ENCODE measurements around the gene CPNE9. TPM values are rescaled to one million over a fixed set of nuclear protein-coding genes. Genes with fewer than 3 reads are reported as not detected.
"Not testable (repeated sequence)": the region's sequence is repeated elsewhere in the genome, so short reads cannot be mapped to it uniquely, and the experiment has no call there.

The CPNE9 gene
- polyA plus RNA-seq, 4 donors: 0.35 to 0.92 TPM; not detected in 2

DNA sequence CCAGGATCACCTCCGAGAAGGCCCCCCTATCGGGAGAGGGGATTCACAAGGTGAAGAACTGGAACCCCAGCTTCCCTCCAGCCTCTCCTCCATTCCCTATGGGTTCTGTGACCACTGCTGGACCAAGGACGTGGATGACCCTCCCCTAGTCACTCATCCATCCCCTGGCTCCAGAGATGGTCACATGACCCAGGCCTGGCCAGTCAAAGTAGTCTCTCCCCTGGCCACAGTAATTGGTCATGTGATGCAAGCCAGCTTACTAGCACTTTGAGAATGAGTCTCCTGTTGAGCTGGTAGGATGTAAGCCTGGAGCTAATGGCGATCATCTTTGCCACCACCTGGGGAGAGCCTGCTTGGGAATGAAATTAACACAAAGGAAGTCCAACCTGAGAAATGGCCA lies 62.2 kb downstream of the CPNE9 start:
- FAIRE-seq: no peak

DNA sequence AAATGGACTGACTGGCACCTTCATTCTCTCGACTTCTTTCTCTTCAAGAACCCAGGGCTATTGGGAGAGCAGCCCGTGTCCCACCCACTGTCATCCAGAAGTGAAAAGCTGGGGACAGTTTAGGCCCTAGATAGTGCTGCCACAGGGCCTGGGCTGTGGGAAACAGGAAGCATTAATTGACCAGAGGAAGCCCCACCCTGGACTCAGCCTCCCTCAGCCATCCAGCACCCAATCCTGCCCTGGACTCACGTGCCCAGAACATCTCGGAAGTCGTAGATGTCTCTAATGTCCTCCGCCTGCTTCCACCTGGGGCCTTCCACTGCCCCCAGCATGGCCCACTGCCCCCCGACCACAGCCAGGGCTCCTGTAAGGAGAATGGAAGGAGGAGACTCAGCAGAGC lies 63.8 kb downstream of the CPNE9 start:
- DNase-seq (no peak), FAIRE-seq (no peak)
- peak overlapping the region in 1 of 3 donors; percentile 14 for H3K27ac ChIP-seq (ENCODE audit: low read depth in 1 of 3, low read length in 2 of 3)
- H3K4me1 ChIP-seq (ENCODE audit: control insufficient read depth in 3 of 3, insufficient read depth in 2 of 3, low read depth in 1 of 3, low read length in 2 of 3): peaks cover 8 to 28% (median 15%) of the 10 kb centered on the region in 3 donors
- 63 to 75% (median 64%) methylated on average over 7 of the region's 7 CpGs for WGBS, 3 donors
- H3K36me3 ChIP-seq (ENCODE audit: control insufficient read depth in 3 of 3, insufficient read depth in 2 of 3, low read depth in 1 of 3, low read length in 3 of 3): peaks cover 0 to 44% (median 2%) of the 10 kb centered on the region in 3 donors
- no peak overlapping the region for H3K4me3 ChIP-seq (ENCODE audit: low read depth in 1 of 3, low read length in 3 of 3)
- no peaks in the 10 kb centered on the region for H3K9me3 ChIP-seq (ENCODE audit: control insufficient read depth in 2 of 2, insufficient read depth in 1 of 2, low read depth in 1 of 2, low read length in 1 of 2)
- no peaks in the 10 kb centered on the region for H3K27me3 ChIP-seq (ENCODE audit: control insufficient read depth in 3 of 3, insufficient read depth in 3 of 3, low read length in 3 of 3)

More for the DNA sequence above, 62.2 kb downstream of the CPNE9 start:
- Histone ChIP-seq H3K4me1 (ENCODE audit: control insufficient read depth in 3 of 3, insufficient read depth in 2 of 3, low read depth in 1 of 3, low read length in 2 of 3) (peaks cover 8 to 28% (median 15%) of the 10 kb centered on the region in 3 donors), H3K27ac (ENCODE audit: low read depth in 1 of 3, low read length in 2 of 3) (no peak overlapping the region), H3K9me3 (ENCODE audit: control insufficient read depth in 2 of 2, insufficient read depth in 1 of 2, low read depth in 1 of 2, low read length in 1 of 2) (no peaks in the 10 kb centered on the region), H3K27me3 (ENCODE audit: control insufficient read depth in 3 of 3, insufficient read depth in 3 of 3, low read length in 3 of 3) (no peaks in the 10 kb centered on the region), H3K4me3 (ENCODE audit: low read depth in 1 of 3, low read length in 3 of 3) (no peak overlapping the region), H3K36me3 (ENCODE audit: control insufficient read depth in 3 of 3, insufficient read depth in 2 of 3, low read depth in 1 of 3, low read length in 3 of 3) (peaks cover 0 to 56% (median 5%) of the 10 kb centered on the region in 3 donors)
- 84 to 89% (median 85%) methylated on average over 4 of the region's 4 CpGs for WGBS, 3 donors
- no peak for DNase-seq

DNA sequence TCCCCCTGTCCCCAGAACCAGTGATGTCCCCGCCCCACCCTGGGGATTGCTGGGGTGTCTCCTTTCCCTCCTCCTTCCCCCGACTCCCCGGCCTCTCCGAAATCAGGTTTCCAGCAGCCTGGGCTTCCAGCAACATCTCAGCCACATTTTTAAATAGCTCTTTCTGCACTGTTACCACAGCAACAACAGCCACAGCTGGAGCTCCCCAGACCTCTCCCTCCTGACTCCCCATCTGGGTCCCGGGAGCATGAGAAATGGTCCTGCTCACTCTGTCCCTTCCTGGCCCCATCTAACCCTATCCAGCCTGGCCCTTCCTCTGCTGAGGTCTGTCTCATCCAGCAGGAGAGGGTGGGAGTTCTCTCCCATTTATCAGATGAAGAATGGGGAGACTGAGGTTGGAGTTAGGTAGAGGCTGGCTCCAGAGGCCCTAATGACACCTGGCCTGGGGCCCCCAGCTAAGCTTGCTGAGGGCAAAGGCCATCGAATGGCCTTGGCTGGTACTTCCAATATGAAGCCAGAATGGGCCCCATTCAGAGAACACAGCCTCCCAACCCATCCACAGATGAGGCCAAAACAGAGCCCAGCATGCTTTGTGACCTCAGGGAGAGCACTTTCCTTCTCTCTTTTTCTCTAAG lies 64.6 kb downstream of the CPNE9 start:
- Histone ChIP-seq H3K36me3 (ENCODE audit: control insufficient read depth in 3 of 3, insufficient read depth in 2 of 3, low read depth in 1 of 3, low read length in 3 of 3) (peaks cover 0 to 36% (median 0%) of the 10 kb centered on the region in 3 donors), H3K4me3 (ENCODE audit: low read depth in 1 of 3, low read length in 3 of 3) (peak overlapping the region in 1 of 3 donors; percentile 74), H3K27me3 (ENCODE audit: control insufficient read depth in 3 of 3, insufficient read depth in 3 of 3, low read length in 3 of 3) (no peaks in the 10 kb centered on the region), H3K27ac (ENCODE audit: low read depth in 1 of 3, low read length in 2 of 3) (no peak overlapping the region), H3K4me1 (ENCODE audit: control insufficient read depth in 3 of 3, insufficient read depth in 2 of 3, low read depth in 1 of 3, low read length in 2 of 3) (peaks cover 8 to 28% (median 15%) of the 10 kb centered on the region in 3 donors), H3K9me3 (ENCODE audit: control insufficient read depth in 2 of 2, insufficient read depth in 1 of 2, low read depth in 1 of 2, low read length in 1 of 2) (no peaks in the 10 kb centered on the region)
- 64 to 89% (median 78%) methylated on average over 6 of the region's 6 CpGs for WGBS, 3 donors
- DNase-seq: no peak
- no peak for FAIRE-seq

DNA sequence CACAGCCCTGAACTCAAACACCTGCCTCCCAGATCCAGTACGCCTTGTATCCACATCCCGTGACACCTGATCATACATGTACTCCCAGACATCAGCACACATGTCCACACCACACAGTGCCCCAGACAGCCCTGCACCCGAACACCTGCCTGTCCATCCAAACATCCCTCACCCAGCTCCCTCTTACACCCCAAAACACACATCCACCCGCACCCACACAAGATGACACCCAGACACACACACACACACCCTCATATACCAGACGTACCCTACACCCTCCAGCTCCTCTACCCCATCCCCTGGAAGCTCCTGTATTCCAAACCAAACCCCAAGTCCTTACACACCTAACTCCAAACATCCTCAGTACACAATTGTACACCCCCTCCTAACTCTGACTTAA lies 65.4 kb downstream of the CPNE9 start:
- Histone ChIP-seq H3K4me1 (ENCODE audit: control insufficient read depth in 3 of 3, insufficient read depth in 2 of 3, low read depth in 1 of 3, low read length in 2 of 3) (peaks cover 8 to 28% (median 15%) of the 10 kb centered on the region in 3 donors), H3K36me3 (ENCODE audit: control insufficient read depth in 3 of 3, insufficient read depth in 2 of 3, low read depth in 1 of 3, low read length in 3 of 3) (peaks cover 0 to 29% (median 0%) of the 10 kb centered on the region in 3 donors), H3K27me3 (ENCODE audit: control insufficient read depth in 3 of 3, insufficient read depth in 3 of 3, low read length in 3 of 3) (no peaks in the 10 kb centered on the region), H3K4me3 (ENCODE audit: low read depth in 1 of 3, low read length in 3 of 3) (peak overlapping the region; percentile 45 to 74 (median 57)), H3K27ac (ENCODE audit: low read depth in 1 of 3, low read length in 2 of 3) (peak overlapping the region in 2 of 3 donors; percentile 56 to 73), H3K9me3 (ENCODE audit: control insufficient read depth in 2 of 2, insufficient read depth in 1 of 2, low read depth in 1 of 2, low read length in 1 of 2) (no peaks in the 10 kb centered on the region)
- no peak for FAIRE-seq
- no peak for DNase-seq
- 43 to 62% (median 51%) methylated on average over 5 of the region's 5 CpGs for WGBS, 3 donors

DNA sequence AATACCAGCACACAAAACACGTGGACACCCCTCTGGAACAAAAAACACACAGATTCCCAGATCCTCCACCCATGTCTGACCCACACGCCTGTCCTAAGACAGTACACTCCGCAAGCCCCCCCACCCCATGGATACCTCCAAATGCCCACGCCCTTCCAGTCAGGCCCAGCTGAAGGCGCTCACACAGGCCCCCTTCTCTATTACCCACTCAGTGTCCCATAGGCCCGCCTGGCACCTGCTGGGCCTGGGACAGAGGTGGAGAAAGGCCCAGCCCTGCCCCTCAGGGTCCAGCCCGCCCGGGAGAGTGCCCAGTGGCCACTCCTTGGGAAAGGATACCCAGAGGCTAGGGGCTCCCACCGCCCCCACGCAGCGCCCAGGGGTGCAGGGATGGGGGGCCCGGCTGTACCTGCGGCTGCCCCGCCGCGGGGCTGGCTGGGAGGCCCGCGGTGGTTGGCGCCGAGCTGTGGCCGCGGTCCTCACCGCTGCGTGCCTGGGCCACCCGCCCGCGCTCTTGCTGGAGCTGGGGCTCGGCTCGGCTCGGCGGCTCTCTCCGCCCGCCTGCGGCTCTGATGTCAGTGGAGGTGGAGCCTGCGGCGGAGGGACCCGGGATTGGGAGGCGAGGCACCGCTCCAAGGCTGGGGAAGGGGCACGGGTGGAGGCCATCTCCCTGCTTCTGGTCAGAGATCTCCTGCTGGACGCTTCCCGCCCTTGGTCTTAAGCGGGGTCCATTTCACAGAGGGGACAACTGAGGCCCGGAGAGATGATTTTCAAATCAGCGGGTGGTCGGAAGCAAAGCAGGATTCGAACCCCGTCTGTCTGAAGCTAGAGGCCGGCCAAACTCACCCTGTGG lies 66.0 kb downstream of the CPNE9 start, which contains the start of gene CAMK1:
Gene CAMK1, minus strand, starts transcription at position 522 of the 850 bp plus-strand sequence. CDS start 2,198 bp downstream, outside the sequence.
- DNase-seq: peak; percentile 69 to 84
- Histone ChIP-seq H3K27me3 (ENCODE audit: control insufficient read depth in 3 of 3, insufficient read depth in 3 of 3, low read length in 3 of 3) (no peaks in the 10 kb centered on the region), H3K9me3 (ENCODE audit: control insufficient read depth in 2 of 2, insufficient read depth in 1 of 2, low read depth in 1 of 2, low read length in 1 of 2) (no peaks in the 10 kb centered on the region), H3K4me3 (ENCODE audit: low read depth in 1 of 3, low read length in 3 of 3) (peak within 1 kb of the TSS; percentile 45 to 74 (median 57)), H3K27ac (ENCODE audit: low read depth in 1 of 3, low read length in 2 of 3) (peak within 1 kb of the TSS; percentile 52 to 73 (median 56)), H3K4me1 (ENCODE audit: control insufficient read depth in 3 of 3, insufficient read depth in 2 of 3, low read depth in 1 of 3, low read length in 2 of 3) (peaks cover 8 to 28% (median 15%) of the 10 kb centered on the region in 3 donors), H3K36me3 (ENCODE audit: control insufficient read depth in 3 of 3, insufficient read depth in 2 of 3, low read depth in 1 of 3, low read length in 3 of 3) (peaks cover 0 to 23% (median 0%) of the 10 kb centered on the region in 3 donors)
- WGBS, 3 donors: 4 to 8% (median 4%) methylated on average over 32 to 49 of the region's 49 CpGs
- no peak for FAIRE-seq

DNA sequence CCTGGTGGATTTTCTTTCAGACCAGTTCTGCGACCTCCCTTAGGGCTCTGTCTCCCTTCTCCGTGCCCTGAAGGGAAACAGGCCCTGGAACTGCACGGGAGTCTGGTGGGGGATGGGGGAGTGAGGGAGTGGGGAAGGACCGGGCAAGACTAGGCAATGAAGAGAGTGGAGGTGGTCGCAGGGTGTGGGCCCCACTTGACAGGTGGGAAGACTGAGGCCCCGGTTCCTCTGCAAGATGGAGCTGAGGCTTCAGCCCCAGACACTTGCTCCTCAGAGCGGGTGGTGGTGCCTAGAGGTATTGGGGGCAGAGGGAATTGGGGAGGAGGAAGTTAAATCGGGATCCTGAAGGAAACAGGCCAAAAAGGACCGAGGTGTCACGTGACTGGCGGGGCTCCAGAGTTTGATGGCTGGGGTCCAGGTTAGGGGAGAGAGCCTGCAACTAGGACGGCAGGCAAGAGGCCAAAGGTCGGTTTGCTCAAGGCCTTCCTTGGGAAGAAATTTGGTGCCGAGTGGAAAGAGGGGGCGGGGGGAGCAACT lies 66.7 kb downstream of the CPNE9 start:
- Histone ChIP-seq H3K4me3 (ENCODE audit: low read depth in 1 of 3, low read length in 3 of 3) (peak overlapping the region; percentile 14 to 74 (median 57)), H3K9me3 (ENCODE audit: control insufficient read depth in 2 of 2, insufficient read depth in 1 of 2, low read depth in 1 of 2, low read length in 1 of 2) (no peaks in the 10 kb centered on the region), H3K4me1 (ENCODE audit: control insufficient read depth in 3 of 3, insufficient read depth in 2 of 3, low read depth in 1 of 3, low read length in 2 of 3) (peaks cover 8 to 28% (median 15%) of the 10 kb centered on the region in 3 donors), H3K27ac (ENCODE audit: low read depth in 1 of 3, low read length in 2 of 3) (peak overlapping the region; percentile 52 to 71 (median 56)), H3K36me3 (ENCODE audit: control insufficient read depth in 3 of 3, insufficient read depth in 2 of 3, low read depth in 1 of 3, low read length in 3 of 3) (peaks cover 0 to 21% (median 0%) of the 10 kb centered on the region in 3 donors), H3K27me3 (ENCODE audit: control insufficient read depth in 3 of 3, insufficient read depth in 3 of 3, low read length in 3 of 3) (no peaks in the 10 kb centered on the region)
- DNase-seq: peak; percentile 71 to 77
- no peak for FAIRE-seq
- 10 to 19% (median 15%) methylated on average over 15 of the region's 15 CpGs for WGBS, 3 donors

GRCh38 chr3:9771007-9771406 lies 67.4 kb downstream of the CPNE9 start:
- 72 to 88% (median 78%) methylated on average over 2 of the region's 2 CpGs for whole genome bisulfite sequencing, 3 donors
- peaks cover 0 to 14% (median 0%) of the 10 kb centered on the region in 3 donors for H3K36me3 ChIP-seq (ENCODE audit: control insufficient read depth in 3 of 3, insufficient read depth in 2 of 3, low read depth in 1 of 3, low read length in 3 of 3)
- FAIRE-seq; H3K9me3 ChIP-seq (ENCODE audit: control insufficient read depth in 2 of 2, insufficient read depth in 1 of 2, low read depth in 1 of 2, low read length in 1 of 2); H3K27ac ChIP-seq (ENCODE audit: low read depth in 1 of 3, low read length in 2 of 3); DNase-seq; H3K27me3 ChIP-seq (ENCODE audit: control insufficient read depth in 3 of 3, insufficient read depth in 3 of 3, low read length in 3 of 3); H3K4me3 ChIP-seq (ENCODE audit: low read depth in 1 of 3, low read length in 3 of 3): not testable (repeated sequence)
- H3K4me1 ChIP-seq (ENCODE audit: control insufficient read depth in 3 of 3, insufficient read depth in 2 of 3, low read depth in 1 of 3, low read length in 2 of 3): peaks cover 8 to 28% (median 15%) of the 10 kb centered on the region in 3 donors
